Activated CD8-positive, alpha-beta memory T cell treated with anti-CD3 and anti-CD28 coated beads, Interleukin-2, amount 50 U/mL, for 4 hours (primary cell): ENCODE data around the gene RNF115.
"Not testable (repeated sequence)": the region's sequence is repeated elsewhere in the genome, so short reads cannot be mapped to it uniquely, and the experiment has no call there.

Experiments used
- DNase-seq: peaks from one replicate; pipeline ENCODE4 v3.0.0-alpha.2; 2020

Gene RNF115

GRCh38 chr1:145826030-145826429, 2.1 kb upstream of the RNF115 start:
- no peak for DNase-seq

DNA sequence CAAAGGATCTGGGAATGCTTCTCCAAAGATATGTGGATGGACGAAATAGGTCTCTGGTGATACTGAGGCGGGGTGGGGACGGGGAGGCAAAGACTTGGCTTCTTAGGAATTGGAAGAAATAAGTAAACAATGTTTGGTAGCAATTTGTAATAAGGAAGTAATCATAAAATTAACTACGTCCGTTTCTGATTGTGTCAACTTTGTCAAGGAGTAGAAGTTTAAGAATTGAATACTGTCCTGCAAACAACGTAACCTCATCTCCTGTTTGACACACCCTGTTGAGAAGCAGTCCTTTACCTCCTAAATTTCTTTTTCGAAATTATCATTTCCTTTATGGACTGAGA, 576 bp upstream of the RNF115 start:
- no peak for DNase-seq

DNA sequence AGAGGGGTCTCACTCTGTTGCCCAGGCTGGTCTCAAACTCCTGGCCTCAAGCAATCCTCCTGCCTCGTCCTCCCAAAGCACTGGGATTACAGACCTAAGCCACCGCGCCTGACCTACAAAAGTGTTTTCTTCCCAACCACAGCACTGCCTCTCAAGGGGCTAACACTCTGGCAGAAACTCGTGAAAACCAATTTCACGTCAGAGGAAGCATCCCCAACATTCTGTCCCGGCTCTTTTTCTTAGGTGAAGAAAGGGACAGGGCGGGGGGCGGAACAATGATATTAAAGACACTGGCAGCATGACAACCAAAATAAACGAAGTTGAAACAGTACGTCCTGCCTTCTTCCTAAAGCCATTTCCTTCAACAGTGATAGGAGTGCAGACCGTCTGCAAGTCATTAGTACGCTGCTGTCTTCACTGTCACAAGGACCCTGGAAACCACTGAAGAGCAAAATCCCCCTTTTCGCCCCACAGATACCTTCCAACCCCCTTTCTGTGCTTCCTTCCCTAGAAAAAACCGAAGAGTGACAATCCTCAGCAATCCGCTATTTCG, 1.0 kb downstream of the RNF115 start:
- not testable (repeated sequence) for DNase-seq

DNA sequence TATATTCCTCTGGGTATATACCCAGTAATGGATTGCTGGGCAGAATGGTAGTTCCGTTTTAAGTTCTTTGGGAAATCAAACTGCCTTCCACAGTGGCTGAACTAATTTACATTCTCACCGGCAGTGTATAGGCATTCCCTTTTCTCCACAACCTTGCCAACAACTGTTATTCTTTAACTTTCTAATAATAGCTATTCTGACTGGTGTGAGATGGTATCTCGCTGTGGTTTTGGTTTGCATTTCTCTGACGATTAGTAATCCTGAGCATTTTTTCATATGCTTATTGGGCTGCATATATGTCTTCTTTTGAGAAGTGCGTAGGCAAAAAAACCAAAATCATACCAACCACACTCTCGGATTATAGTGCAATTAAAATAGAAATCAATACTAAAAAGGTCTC, 5.8 kb downstream of the RNF115 start:
- DNase-seq: not testable (repeated sequence)

DNA sequence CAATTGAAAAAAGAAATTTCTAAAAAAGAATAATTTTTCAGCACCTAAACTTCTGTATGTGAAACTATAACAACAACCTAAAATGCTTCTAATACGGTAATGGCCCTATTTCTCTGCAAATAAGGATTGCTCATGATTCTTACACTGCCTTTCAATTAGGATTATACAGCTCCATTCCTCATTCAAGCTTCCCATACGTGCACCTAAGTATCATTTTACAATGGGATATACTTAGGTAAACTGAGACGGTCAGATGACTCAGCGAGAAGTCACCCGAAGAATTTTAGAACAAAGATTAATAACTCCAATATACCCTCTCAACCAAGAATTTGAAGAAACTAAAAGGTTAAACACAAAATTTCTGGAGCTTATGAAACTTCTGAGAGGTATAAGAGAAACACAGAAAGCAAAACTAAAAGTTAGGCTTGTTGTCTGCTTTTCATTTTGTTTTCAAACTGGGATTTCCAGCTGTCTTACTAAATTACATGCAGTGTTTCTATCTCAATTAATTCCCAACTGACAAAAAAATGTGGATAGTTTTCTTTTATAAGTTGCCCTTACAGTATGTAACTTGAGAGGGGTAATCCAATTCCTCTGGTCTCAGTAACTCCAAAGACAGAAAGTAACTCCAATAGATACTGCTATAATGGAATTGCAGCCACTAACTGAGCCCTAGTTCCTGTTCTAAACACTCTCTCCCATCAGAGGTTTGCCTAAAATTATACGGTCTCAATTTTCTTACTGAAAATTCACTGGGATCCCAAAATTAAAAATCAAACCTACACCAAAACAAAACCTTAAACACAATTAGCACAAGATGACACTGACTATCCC, 10.7 kb downstream of the RNF115 start:
- not testable (repeated sequence) for DNase-seq

DNA sequence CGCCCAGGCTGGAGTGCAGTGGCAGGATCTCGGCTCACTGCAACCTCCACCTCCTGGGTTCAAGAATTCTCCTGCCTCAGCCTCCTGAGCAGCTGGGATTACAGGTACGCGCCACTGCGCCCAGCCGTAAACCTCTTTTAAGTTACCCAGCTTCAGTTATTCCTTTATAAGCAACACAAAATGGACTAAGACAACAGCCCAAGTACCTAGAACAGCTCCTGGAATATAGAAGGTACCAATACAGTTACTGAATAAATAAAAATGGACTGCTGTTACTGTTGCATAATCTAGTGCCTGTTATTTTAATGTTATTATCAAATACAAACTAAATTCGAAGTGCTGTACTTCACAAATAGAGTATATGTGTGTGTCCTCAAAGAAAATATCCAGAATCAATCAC, 17.1 kb downstream of the RNF115 start:
- no peak for DNase-seq

DNA sequence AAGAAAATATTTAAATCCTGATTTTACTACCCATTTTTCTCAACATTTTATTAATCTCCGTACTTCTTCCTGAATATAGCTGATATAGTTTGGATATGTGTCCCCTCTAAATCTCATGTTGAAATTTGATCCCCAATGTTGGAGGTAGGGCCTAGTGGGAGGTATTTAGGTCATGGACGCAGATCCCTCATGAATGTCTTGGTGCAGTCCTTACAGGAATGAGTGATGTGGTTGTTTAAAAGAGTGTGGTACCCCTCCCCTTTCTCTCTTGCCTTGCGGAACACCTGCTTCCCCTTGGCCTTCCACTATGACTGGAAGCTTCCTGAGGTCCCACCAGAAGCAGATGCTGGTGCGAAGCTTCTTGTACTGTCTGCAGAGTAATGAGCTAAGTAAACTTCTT, 17.5 kb downstream of the RNF115 start:
- no peak for DNase-seq

- DNase-seq: no peak
Observed at GRCh38 chr1:145805057-145805456, 18.8 kb downstream of the RNF115 start.

DNA sequence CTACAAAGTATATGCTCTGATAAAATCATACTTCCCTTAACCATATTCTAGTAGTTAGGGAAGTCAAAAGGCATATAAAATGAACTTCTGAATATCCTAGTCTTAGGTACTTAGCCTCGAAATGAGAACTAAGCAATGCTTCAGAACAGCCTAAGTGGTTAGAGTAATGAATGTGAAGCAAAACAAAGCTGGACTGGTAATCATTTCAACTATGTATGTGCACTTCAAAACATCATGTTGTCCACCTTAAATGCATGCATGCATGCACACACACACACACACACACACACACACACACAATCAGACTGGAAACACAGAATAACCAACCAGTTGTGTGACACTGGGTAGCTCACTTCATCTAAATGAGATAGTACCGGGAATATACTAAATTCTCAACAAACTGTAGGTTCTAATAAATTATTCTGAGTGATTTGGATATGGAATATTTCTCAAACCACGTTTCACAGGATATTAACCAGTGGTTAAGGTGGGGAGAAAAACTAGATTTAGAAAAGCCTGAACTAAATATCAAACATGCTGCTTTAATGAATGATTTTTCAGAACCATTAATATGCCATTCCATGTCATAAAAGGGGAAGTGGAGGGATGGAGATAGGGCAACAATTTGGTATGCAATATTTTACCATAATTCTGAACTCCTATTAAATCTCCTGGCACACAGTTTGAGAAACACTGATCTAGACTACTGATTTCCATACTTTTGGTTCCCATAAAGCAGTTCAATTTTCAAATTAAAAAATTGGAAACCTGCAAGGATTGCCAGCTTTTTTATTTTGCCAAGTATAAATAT, 19.5 kb downstream of the RNF115 start:
- DNase-seq: no peak

GRCh38 chr1:145799806-145800205, 24.1 kb downstream of the RNF115 start:
- DNase-seq: no peak

GRCh38 chr1:145796753-145797152, 27.1 kb downstream of the RNF115 start:
- DNase-seq: no peak

DNA sequence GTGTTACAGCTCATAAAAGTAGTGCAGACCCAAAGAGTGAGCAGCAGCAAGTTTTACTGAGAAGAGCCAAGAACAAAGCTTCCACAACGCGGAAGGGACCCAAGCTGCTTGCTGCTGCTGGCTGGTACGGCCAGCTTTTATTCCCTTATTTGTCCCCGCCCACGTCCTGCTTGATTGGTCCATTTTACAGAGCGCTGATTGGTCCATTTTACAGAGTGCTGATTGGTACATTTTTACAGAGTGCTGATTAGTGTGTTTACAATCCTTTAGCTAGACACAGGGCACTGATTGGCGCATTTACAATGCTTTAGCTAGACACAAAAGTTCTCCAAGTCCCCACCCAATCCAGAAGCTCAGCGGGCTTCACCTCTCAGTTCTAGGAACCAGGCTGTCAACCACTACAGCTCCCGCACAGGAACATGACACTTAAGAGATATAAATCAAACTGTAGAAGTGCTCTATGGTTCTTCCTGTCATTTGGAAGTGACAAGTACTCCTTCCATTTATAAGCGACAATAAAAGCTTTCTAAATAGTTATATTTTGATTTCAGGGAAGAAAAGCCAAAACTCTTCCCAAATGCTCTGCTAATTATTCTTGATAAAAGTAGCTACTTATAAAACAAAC, 28.5 kb downstream of the RNF115 start:
- DNase-seq: no peak

DNA sequence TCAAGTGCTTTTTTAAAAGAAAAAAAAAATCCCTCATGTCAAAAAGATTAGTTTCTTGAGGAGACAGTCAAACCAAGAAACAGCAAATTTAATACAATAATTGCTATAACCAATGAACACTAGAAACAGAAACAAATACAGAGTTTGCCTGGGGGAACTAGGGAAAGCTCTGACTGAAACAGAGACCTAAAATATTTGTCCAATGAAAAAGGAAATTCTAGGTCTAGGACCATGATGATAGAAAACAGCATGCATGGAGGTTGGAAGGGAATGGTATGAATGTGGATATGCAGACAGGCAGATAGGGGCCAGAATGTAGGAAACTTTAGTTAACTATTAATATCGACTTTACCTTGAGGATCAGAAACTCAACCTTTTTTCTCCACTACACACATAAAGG, 31.4 kb downstream of the RNF115 start:
- DNase-seq: no peak

DNA sequence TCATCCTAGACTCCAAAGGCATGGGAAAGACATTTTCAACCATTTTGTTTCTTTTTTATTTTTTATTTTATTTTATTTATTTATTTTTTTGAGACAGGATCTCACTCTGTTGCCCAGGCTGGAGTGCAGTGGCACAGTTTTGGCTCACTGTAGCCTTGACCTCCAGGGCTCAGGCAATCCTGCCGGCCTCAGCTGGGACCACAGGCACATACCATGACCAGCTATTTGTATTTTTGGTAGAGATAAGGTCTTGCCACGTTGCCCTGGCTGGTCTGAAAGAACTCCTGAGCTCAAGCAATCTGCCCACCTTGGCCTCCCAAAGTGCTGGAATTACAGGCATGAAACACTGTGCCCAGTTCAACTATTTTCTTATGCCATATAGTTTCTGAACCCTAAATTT, 32.0 kb downstream of the RNF115 start:
- not testable (repeated sequence) for DNase-seq

- no peak for DNase-seq
Observed at GRCh38 chr1:145788580-145788979, 35.3 kb downstream of the RNF115 start.

- DNase-seq: no peak
Observed at GRCh38 chr1:145786271-145786670, 37.6 kb downstream of the RNF115 start.

DNA sequence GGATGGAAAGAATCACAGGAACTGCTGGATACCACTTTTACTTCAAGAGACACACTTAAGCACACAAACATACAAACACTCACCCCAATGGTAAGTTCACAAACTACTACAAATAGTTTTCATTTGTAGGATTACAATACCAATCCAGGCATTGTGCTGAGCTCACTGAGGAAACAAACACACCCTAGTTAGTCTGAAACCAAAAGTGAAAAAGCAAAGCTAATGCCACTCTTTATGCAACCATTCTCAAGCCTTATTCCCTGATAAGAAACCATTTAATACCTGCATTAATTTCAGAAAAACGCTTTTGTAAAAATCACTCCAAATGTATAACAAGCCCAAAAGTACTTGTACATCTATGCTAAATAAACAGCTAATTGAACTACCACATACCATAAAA, 38.3 kb downstream of the RNF115 start:
- DNase-seq: no peak

- DNase-seq: no peak
Observed at GRCh38 chr1:145784409-145784808, 39.5 kb downstream of the RNF115 start.

DNA sequence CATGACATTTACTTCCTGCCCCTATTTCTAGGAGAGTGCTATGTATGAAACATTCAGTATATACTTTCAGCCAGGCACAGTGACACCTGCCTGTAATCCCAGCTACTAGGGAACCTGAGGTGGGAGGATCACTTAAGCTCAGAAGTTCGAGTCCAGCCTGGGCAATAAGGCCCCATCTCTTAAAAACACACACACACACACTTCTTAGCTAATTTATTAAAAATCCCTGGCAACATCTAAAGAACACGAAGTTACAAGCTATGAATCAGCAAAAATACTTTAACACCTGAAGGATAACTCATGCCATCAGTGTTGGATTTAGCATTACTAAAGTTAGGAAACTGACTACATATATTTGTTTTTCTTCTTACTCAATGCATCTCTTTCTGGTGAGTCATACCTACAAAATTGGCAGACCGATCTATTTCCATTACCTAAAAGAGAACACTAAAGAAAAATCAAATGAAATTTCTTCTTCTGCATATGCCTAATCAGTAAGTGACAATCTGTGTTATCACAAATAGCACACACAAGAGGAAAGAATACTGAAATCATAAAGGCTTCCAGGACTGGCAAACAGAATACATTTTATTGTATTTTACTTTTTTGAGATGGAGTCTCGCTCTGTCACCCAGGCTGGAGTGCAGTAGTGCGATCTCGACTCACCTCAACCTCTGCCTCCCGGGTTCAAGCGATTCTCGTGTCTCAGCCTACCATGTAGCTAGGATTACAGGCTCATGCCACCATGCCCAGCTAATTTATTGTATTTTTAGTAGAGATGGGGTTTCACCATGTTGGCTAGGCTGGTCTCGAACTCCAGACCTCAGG, 41.4 kb downstream of the RNF115 start:
- DNase-seq: no peak

DNA sequence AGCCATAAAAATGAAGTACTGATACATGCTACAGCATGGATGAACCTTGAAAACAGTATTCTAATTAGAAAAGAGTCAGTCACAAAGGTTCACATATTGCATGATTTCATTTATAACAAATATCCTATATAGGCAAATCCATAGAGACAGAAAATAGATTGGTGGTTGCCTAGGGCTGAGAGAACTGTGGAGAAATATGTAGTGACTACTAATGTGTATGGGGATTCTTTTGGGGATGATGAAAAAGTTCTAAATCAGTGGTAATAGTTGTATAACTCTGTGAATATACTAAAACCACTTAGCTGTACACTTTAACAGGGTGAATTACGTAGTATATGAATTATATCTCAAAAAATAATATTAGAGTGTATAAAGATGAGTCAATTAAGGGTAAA, 45.8 kb downstream of the RNF115 start:
- no peak for DNase-seq

- DNase-seq: no peak
Observed at GRCh38 chr1:145777357-145778145, 46.3 kb downstream of the RNF115 start.

GRCh38 chr1:145773423-145773822, 50.5 kb downstream of the RNF115 start:
- DNase-seq: no peak
